ENCODE measurements around the gene ZDHHC14.
"Not testable (repeated sequence)": the region's sequence is repeated elsewhere in the genome, so short reads cannot be mapped to it uniquely, and the experiment has no call there.

The ZDHHC14 gene

GRCh38 chr6:157380779-157381561 lies at the start of gene ZDHHC14:
Gene ZDHHC14 (plus strand): TSS chr6:157381190.
- no peak for DNase-seq

- DNase-seq: no peak
Measured at GRCh38 chr6:157332813-157333212, 48.2 kb upstream of the ZDHHC14 start.

GRCh38 chr6:157333537-157333936 lies 47.5 kb upstream of the ZDHHC14 start:
- DNase-seq: no peak

DNA sequence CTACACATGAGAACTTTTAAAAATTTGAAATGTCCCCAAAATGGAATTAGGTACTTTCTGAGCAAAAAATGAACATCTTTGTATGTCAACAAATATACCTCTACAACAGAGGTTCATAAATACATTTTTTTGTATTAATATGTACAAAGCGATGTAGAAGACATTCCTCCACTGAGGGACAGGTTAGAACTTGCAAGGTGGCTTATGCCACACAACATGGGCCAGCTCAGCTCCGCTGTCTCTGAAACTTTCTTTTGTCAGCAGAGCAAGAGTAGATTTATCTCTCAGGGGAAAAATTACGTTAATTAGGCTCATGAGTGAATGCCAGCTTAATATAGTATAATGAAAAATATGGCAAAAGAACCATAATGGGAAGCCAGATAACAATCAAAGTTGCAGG lies 47.0 kb upstream of the ZDHHC14 start:
- DNase-seq: no peak

- DNase-seq: no peak
Measured at GRCh38 chr6:157335829-157336228, 45.2 kb upstream of the ZDHHC14 start.

- not testable (repeated sequence) for DNase-seq
Measured at GRCh38 chr6:157337276-157337675, 43.7 kb upstream of the ZDHHC14 start.

GRCh38 chr6:157337751-157338150 lies 43.2 kb upstream of the ZDHHC14 start:
- DNase-seq: no peak

GRCh38 chr6:157339432-157339831 lies 41.6 kb upstream of the ZDHHC14 start:
- DNase-seq: no peak

GRCh38 chr6:157343732-157344131 lies 37.3 kb upstream of the ZDHHC14 start:
- DNase-seq: no peak

GRCh38 chr6:157346373-157346772 lies 34.6 kb upstream of the ZDHHC14 start:
- DNase-seq: no peak

GRCh38 chr6:157358287-157358686 lies 22.7 kb upstream of the ZDHHC14 start:
- no peak for DNase-seq

GRCh38 chr6:157361886-157362285 lies 19.1 kb upstream of the ZDHHC14 start:
- DNase-seq: no peak

- DNase-seq: no peak
Measured at GRCh38 chr6:157364705-157365104, 16.3 kb upstream of the ZDHHC14 start.

- DNase-seq: no peak
Measured at GRCh38 chr6:157366648-157367047, 14.3 kb upstream of the ZDHHC14 start.

DNA sequence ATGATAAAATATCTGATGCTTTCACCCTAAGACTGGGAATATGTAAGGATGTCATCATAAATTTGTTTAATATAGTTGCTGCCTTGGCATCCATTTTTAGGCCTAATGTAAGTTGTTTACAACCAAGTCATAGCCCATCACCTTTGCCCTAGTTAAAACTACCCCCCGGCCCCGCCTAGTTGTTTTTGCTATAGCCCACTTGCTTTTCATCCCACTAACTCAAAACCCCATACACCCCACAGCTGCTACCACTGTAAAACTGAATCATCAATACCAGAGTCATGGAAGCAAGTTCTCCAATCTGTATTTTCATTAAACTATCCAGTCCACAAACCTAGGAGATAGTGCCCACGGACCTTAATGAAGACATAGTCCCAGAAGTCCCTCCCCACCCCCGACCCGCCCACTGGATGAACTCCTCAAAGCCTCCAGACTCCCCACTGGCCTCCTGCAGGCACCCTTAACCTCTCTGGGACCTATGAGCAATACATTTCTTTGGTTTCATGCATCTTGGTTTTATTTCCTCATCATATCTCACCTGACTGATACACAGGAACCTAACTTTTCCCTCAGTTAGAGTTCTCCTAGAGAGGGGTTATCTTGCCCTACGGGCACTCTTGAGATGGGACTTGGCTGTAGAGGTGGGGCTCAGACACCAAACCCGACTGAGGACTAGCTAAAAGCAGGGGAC lies 12.5 kb upstream of the ZDHHC14 start:
- DNase-seq: no peak

DNA sequence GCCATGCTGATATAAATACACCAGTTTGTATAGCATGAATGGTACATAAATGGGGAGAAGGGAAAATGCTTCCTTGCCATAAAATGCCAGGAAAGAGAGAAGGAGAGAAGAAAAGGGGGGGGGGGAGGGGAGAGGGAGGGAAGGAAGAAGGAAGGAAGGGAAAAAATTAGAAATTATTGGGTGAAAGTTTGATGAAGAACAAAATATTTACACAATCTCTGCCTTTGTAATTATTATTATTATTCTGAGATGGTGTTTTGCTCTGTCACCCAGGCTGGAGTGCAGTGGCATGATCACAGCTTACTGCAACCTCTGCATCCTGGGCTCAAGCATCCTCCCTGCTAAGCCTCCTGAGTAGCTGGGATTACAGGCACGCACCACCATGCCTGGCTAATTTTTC lies 10.2 kb upstream of the ZDHHC14 start:
- no peak for DNase-seq

- DNase-seq: no peak
Measured at GRCh38 chr6:157372501-157373280, 8.3 kb upstream of the ZDHHC14 start.

GRCh38 chr6:157374889-157375443 lies 6.0 kb upstream of the ZDHHC14 start:
- no peak for DNase-seq

- DNase-seq: no peak
Measured at GRCh38 chr6:157376241-157376640, 4.7 kb upstream of the ZDHHC14 start.

- peak; percentile 12 for DNase-seq
Measured at GRCh38 chr6:157376706-157377230, 4.2 kb upstream of the ZDHHC14 start.

DNA sequence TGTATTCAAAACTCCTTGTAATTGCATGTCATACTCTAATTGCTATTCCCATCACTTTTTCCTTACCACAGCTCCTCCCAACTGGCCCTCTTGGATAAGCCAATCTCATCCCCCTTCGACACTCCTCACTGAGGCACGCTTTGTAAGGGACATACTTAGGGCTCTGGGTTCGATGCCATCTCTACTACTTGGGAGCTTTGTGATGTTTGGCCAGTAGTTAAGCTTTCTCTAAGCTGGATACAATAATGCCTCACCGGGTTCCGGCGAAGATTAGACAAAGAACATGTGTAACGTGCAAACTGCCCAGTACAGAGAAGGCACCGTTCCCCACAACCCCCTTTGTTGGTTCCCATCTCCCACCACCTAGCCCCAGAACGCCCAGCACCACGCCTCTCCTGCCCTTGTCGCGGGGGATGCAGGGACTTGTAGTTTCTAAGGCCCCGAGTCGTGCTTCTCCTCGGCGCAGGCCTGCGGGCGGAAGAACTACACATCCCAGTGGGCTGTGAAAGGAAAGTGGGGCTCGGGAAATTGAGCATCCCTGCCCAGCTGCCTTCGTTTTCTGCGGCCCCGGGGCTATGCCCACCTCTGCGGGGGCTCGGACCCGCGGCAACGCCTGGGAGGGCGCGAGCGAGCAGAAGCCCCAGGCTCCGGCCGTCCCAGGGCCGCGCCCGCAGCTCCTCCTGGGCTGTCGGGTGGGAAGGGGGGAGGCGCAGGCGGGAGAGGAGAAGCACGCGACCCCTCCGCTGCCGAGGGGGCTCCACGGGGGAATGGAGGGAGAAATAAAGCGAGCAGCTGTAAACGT lies 1.1 kb upstream of the ZDHHC14 start:
- peak; percentile 63 for DNase-seq

DNA sequence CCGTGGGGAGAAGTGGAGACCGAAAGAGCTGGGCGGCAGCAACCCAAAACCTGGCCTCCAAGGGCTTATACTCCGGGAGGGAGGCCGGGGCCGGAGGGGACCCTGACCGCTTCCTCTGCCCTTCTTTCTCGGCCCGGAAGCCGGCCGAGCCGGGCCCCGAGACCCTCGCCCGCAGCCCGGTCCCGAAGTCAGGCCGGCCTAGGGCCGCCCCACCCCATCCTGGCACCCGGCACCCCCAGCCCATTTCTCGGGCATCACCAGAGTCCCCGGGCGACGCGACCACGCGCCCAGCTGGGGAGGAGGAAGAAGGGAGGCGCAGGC lies 572 bp upstream of the ZDHHC14 start:
- DNase-seq: no peak

Data from NCI-H446 treated with DMSO at 0.1 percent for 48 hours (cell line).